ENCODE measurements around the gene EPB41L1. TPM values are rescaled to one million over a fixed set of nuclear protein-coding genes. Genes with fewer than 3 reads are reported as not detected.
A peak's percentile ranks its signal among the peaks of the same experiment; 100 is the strongest.

EPB41L1 gene
- total and polyA plus RNA-seq, 4 donors, result 13.5 to 61.9 (median 32.8) TPM

DNA sequence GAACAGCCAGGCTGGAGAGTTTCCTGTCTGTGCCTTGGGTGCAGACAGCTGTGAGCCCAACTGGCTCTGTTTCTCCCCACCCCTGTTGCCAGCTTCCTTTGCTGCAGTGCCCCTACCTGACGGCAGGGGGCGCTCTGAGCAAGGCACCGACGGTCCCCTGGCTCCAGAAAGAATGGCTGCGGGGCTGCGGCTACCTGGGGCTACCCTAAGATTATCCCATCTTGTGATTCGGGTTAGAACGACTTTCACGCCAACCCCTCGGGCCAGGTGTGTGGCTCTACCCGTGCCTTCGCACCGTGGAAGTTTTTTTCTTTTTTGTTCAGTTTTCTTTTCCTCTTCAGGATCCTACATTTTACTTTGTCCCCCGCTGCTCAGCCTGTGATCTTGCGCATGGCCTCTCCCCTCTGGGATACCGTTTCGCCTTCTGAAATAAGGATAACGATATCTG is 48.4 kb downstream of the EPB41L1 start:
- peaks cover 0 to 25% (median 1%) of the 10 kb centered on the region in 4 donors for H3K36me3 ChIP-seq (ENCODE audit: control insufficient read depth in 4 of 4, insufficient read depth in 4 of 4, low read length in 4 of 4)
- H3K4me3 ChIP-seq, result no peak overlapping the region
- WGBS, 2 donors, result 31 to 36% methylated on average over 18 of the region's 18 CpGs

DNA sequence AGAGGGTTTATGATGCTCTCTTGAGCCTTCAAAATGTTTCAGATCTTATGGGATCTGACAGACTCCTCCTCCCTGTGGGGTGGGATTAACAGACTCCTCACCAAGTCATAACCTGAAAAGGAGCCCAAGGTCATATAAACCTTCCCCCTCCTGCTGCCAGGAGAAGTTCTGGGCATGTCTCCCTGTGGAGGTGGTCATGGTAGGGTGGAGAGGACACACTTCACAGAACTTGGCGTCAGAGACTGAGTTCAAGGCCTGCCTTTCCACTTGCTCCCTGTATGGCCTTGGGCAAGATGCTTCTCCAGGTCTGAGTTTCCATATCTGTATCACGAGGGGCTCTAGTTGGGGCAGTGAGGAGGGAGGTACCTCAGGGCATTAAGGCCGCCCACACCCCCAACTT is 49.3 kb downstream of the EPB41L1 start:
- no peaks in the 10 kb centered on the region for H3K9me3 ChIP-seq (ENCODE audit: control insufficient read depth in 4 of 4, insufficient read depth in 3 of 4, low read length in 3 of 4)
- H3K36me3 ChIP-seq (ENCODE audit: control insufficient read depth in 4 of 4, insufficient read depth in 4 of 4, low read length in 4 of 4), result peaks cover 0 to 27% (median 1%) of the 10 kb centered on the region in 4 donors
- DNase-seq (no peak), ATAC-seq (ENCODE audit: insufficient read depth, low FRiP score) (no peak)
- no peak overlapping the region for H3K9ac ChIP-seq (ENCODE audit: insufficient read depth in 1 of 2, low read length in 2 of 2)
- TF ChIP-seq, protein P1, sequence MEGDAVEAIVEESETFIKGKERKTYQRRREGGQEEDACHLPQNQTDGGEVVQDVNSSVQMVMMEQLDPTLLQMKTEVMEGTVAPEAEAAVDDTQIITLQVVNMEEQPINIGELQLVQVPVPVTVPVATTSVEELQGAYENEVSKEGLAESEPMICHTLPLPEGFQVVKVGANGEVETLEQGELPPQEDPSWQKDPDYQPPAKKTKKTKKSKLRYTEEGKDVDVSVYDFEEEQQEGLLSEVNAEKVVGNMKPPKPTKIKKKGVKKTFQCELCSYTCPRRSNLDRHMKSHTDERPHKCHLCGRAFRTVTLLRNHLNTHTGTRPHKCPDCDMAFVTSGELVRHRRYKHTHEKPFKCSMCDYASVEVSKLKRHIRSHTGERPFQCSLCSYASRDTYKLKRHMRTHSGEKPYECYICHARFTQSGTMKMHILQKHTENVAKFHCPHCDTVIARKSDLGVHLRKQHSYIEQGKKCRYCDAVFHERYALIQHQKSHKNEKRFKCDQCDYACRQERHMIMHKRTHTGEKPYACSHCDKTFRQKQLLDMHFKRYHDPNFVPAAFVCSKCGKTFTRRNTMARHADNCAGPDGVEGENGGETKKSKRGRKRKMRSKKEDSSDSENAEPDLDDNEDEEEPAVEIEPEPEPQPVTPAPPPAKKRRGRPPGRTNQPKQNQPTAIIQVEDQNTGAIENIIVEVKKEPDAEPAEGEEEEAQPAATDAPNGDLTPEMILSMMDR (IDR thresholded peaks at IDR 0.05; ENCODE audit: control extremely low read depth, extremely low read depth), result no peak
- 93 to 100% methylated on average over 3 of the region's 3 CpGs for WGBS, 2 donors
- no peaks in the 10 kb centered on the region for H3K4me1 ChIP-seq (ENCODE audit: control insufficient read depth in 5 of 5, insufficient read depth in 5 of 5, low read length in 5 of 5)
- H3K4me3 ChIP-seq, result no peak overlapping the region
- H3K27me3 ChIP-seq (ENCODE audit: control insufficient read depth in 3 of 3, insufficient read depth in 3 of 3, low read length in 2 of 3), result no peaks in the 10 kb centered on the region
- H3K27ac ChIP-seq (ENCODE audit: low read depth in 1 of 2, low read length in 1 of 2), result no peak overlapping the region

More for the DNA sequence above, 48.4 kb downstream of the EPB41L1 start:
- H3K4me1 ChIP-seq (ENCODE audit: control insufficient read depth in 5 of 5, insufficient read depth in 5 of 5, low read length in 5 of 5), result no peaks in the 10 kb centered on the region
- peak; percentile 52 for ATAC-seq (ENCODE audit: insufficient read depth, low FRiP score)
- TF ChIP-seq, protein P1 (IDR thresholded peaks at IDR 0.05; ENCODE audit: control extremely low read depth, extremely low read depth), result peak; percentile 87
- peak; percentile 55 to 68 (median 56) for DNase-seq
- H3K27me3 ChIP-seq (ENCODE audit: control insufficient read depth in 3 of 3, insufficient read depth in 3 of 3, low read length in 2 of 3), result no peaks in the 10 kb centered on the region
- no peak overlapping the region for H3K9ac ChIP-seq (ENCODE audit: insufficient read depth in 1 of 2, low read length in 2 of 2)
- H3K9me3 ChIP-seq (ENCODE audit: control insufficient read depth in 4 of 4, insufficient read depth in 3 of 4, low read length in 3 of 4), result no peaks in the 10 kb centered on the region
- no peak overlapping the region for H3K27ac ChIP-seq (ENCODE audit: low read depth in 1 of 2, low read length in 1 of 2)

DNA sequence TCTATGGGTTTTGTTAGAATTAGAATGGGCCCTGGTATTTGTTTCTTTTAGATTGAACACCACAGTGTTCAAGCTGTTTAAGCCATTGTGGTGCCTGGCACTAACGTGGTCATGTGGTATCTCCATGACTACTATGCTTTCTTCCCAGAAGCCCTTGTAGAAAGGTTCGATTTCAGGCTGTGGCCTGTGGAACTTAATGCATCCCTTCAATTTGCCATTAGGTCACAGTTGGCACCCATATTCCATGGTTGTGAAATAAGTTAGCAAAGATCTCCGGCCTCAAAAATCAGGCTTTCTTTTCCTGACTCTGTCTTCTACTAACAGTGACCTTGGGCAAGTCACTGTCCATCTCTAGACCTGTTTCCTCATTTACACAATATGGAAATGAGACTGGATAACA is 50.5 kb downstream of the EPB41L1 start:
- H3K9me3 ChIP-seq (ENCODE audit: control insufficient read depth in 4 of 4, insufficient read depth in 3 of 4, low read length in 3 of 4), result no peaks in the 10 kb centered on the region
- no peaks in the 10 kb centered on the region for H3K4me1 ChIP-seq (ENCODE audit: control insufficient read depth in 5 of 5, insufficient read depth in 5 of 5, low read length in 5 of 5)
- no peaks in the 10 kb centered on the region for H3K27me3 ChIP-seq (ENCODE audit: control insufficient read depth in 3 of 3, insufficient read depth in 3 of 3, low read length in 2 of 3)
- TF ChIP-seq, protein P1 (IDR thresholded peaks at IDR 0.05; ENCODE audit: control extremely low read depth, extremely low read depth), result no peak
- H3K4me3 ChIP-seq, result no peak overlapping the region
- H3K27ac ChIP-seq (ENCODE audit: low read depth in 1 of 2, low read length in 1 of 2), result no peak overlapping the region
- DNase-seq, result no peak
- WGBS, 2 donors, result 79 to 86% methylated on average over 3 of the region's 3 CpGs
- H3K36me3 ChIP-seq (ENCODE audit: control insufficient read depth in 4 of 4, insufficient read depth in 4 of 4, low read length in 4 of 4), result peaks cover 0 to 34% (median 5%) of the 10 kb centered on the region in 4 donors
- ATAC-seq (ENCODE audit: insufficient read depth, low FRiP score), result no peak
- H3K9ac ChIP-seq (ENCODE audit: insufficient read depth in 1 of 2, low read length in 2 of 2), result no peak overlapping the region

DNA sequence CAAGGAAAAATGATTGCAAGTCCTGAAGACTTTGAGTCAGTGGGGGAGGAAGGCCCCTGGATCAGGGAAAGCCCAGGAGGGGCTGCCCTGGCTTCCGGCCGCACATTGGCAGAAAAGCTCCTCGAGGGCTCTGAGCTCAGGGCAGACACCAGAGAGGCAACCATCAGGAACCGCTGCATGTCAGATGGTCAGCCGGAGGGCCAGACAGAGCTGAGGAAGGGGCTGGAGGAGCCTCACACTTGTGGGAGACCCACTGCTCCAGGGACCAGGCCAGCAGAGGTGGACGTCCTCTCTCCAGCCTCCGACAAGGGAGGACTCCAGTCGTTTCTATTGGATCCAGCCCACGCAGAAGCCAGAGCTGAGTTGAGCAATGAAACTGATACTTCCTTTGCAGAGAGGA is 51.5 kb downstream of the EPB41L1 start:
- no peak for DNase-seq
- no peaks in the 10 kb centered on the region for H3K4me1 ChIP-seq (ENCODE audit: control insufficient read depth in 5 of 5, insufficient read depth in 5 of 5, low read length in 5 of 5)
- no peaks in the 10 kb centered on the region for H3K9me3 ChIP-seq (ENCODE audit: control insufficient read depth in 4 of 4, insufficient read depth in 3 of 4, low read length in 3 of 4)
- H3K9ac ChIP-seq (ENCODE audit: insufficient read depth in 1 of 2, low read length in 2 of 2), result no peak overlapping the region
- H3K27me3 ChIP-seq (ENCODE audit: control insufficient read depth in 3 of 3, insufficient read depth in 3 of 3, low read length in 2 of 3), result no peaks in the 10 kb centered on the region
- 83 to 90% methylated on average over 9 of the region's 9 CpGs for WGBS, 2 donors
- peaks cover 0 to 30% (median 5%) of the 10 kb centered on the region in 4 donors for H3K36me3 ChIP-seq (ENCODE audit: control insufficient read depth in 4 of 4, insufficient read depth in 4 of 4, low read length in 4 of 4)
- no peak for ATAC-seq (ENCODE audit: insufficient read depth, low FRiP score)
- H3K27ac ChIP-seq (ENCODE audit: low read depth in 1 of 2, low read length in 1 of 2), result no peak overlapping the region
- TF ChIP-seq, protein P1 (IDR thresholded peaks at IDR 0.05; ENCODE audit: control extremely low read depth, extremely low read depth), result no peak
- no peak overlapping the region for H3K4me3 ChIP-seq

All from lung (tissue), 12 donors.